ENCODE measurements around the gene ZNF500.
"Not testable (repeated sequence)": the region's sequence is repeated elsewhere in the genome, so short reads cannot be mapped to it uniquely, and the experiment has no call there.

The ZNF500 gene

GRCh38 chr16:4746991-4747574 lies 19.9 kb downstream of the ZNF500 start:
- DNase-seq (ENCODE audit: low read depth in 1 of 2, low spot score in 1 of 2) = no peak

- no peak for DNase-seq (ENCODE audit: low read depth in 1 of 2, low spot score in 1 of 2)
These were observed 20.7 kb downstream of the ZNF500 start for GRCh38 chr16:4746215-4746614.

GRCh38 chr16:4745274-4745569 lies 21.7 kb downstream of the ZNF500 start:
- no peak for DNase-seq (ENCODE audit: low read depth in 1 of 2, low spot score in 1 of 2)

- DNase-seq (ENCODE audit: low read depth in 1 of 2, low spot score in 1 of 2) = no peak
These were observed 22.2 kb downstream of the ZNF500 start for GRCh38 chr16:4744555-4745273.

GRCh38 chr16:4743226-4743878 lies 23.6 kb downstream of the ZNF500 start:
- no peak for DNase-seq (ENCODE audit: low read depth in 1 of 2, low spot score in 1 of 2)

- DNase-seq (ENCODE audit: low read depth in 1 of 2, low spot score in 1 of 2) = not testable (repeated sequence)
These were observed 28.6 kb downstream of the ZNF500 start for GRCh38 chr16:4738370-4738769.

GRCh38 chr16:4737545-4737944 lies 29.4 kb downstream of the ZNF500 start:
- DNase-seq (ENCODE audit: low read depth in 1 of 2, low spot score in 1 of 2) = no peak

GRCh38 chr16:4736546-4736945 lies 30.4 kb downstream of the ZNF500 start:
- DNase-seq (ENCODE audit: low read depth in 1 of 2, low spot score in 1 of 2) = no peak

- peak; percentile 86 to 92 for DNase-seq (ENCODE audit: low read depth in 1 of 2, low spot score in 1 of 2)
These were observed 32.0 kb downstream of the ZNF500 start for GRCh38 chr16:4734730-4735535.

- DNase-seq (ENCODE audit: low read depth in 1 of 2, low spot score in 1 of 2) = peak; percentile 53 to 79
These were observed 32.8 kb downstream of the ZNF500 start, which contains the start of the genes ANKS3 and DNAAF8 for GRCh38 chr16:4734063-4734729. Gene ANKS3 (minus strand): TSS chr16:4734271. CDS start chr16:4730149, 4,122 bp downstream. Gene DNAAF8 (plus strand): TSS chr16:4734537. CDS start chr16:4736515, 1,978 bp downstream.

- DNase-seq (ENCODE audit: low read depth in 1 of 2, low spot score in 1 of 2) = no peak
These were observed 33.3 kb downstream of the ZNF500 start for GRCh38 chr16:4733747-4734062.

GRCh38 chr16:4733211-4733742 lies 33.7 kb downstream of the ZNF500 start:
- DNase-seq (ENCODE audit: low read depth in 1 of 2, low spot score in 1 of 2) = no peak

GRCh38 chr16:4729876-4730275 lies 37.1 kb downstream of the ZNF500 start:
- DNase-seq (ENCODE audit: low read depth in 1 of 2, low spot score in 1 of 2) = no peak

GRCh38 chr16:4728676-4729075 lies 38.3 kb downstream of the ZNF500 start:
- DNase-seq (ENCODE audit: low read depth in 1 of 2, low spot score in 1 of 2) = no peak

- DNase-seq (ENCODE audit: low read depth in 1 of 2, low spot score in 1 of 2) = no peak
These were observed 40.3 kb downstream of the ZNF500 start for GRCh38 chr16:4726616-4727015.

GRCh38 chr16:4724661-4725270 lies 42.2 kb downstream of the ZNF500 start:
- no peak for DNase-seq (ENCODE audit: low read depth in 1 of 2, low spot score in 1 of 2)

GRCh38 chr16:4723071-4723767 lies 43.7 kb downstream of the ZNF500 start:
- DNase-seq (ENCODE audit: low read depth in 1 of 2, low spot score in 1 of 2) = no peak

- DNase-seq (ENCODE audit: low read depth in 1 of 2, low spot score in 1 of 2) = no peak
These were observed 48.5 kb downstream of the ZNF500 start for GRCh38 chr16:4718466-4718865.

GRCh38 chr16:4714996-4715395 lies 52.0 kb downstream of the ZNF500 start:
- DNase-seq (ENCODE audit: low read depth in 1 of 2, low spot score in 1 of 2) = no peak

Measured in activated T-helper 1 cell treated with anti-CD3 and anti-CD28 coated beads, Interleukin-2, amount 50 U/mL, for 16 hours (primary cell).